Renal cortex interstitium (tissue), 11 donors: ENCODE results near the gene PRKRIP1. TPM values are rescaled to one million over a fixed set of nuclear protein-coding genes. Genes with fewer than 3 reads are reported as not detected.
"Not testable (repeated sequence)": the region's sequence is repeated elsewhere in the genome, so short reads cannot be mapped to it uniquely, and the experiment has no call there.

Source experiments
- DNase-seq, 11 donors: peaks; one replicate each; pipeline ENCODE4 v3.0.0-alpha.2; 2013; ENCODE audit warnings: low read depth in 9 of 11, low spot score in 4 of 11; ENCODE audit errors: extremely low read depth in 1 of 11
- polyA plus RNA-seq, 3 donors: library from polyadenylated mRNA; unstranded; fragments of 120-200 nt; gene quantifications; one replicate each; pipeline ENCODE4 v1.2.1, GENCODE V29; 2013; ENCODE audit not compliant: insufficient read length in 3 of 3

The PRKRIP1 gene
- polyA plus RNA-seq, 3 donors: 30.2 to 45.2 (median 39.9) TPM

DNA sequence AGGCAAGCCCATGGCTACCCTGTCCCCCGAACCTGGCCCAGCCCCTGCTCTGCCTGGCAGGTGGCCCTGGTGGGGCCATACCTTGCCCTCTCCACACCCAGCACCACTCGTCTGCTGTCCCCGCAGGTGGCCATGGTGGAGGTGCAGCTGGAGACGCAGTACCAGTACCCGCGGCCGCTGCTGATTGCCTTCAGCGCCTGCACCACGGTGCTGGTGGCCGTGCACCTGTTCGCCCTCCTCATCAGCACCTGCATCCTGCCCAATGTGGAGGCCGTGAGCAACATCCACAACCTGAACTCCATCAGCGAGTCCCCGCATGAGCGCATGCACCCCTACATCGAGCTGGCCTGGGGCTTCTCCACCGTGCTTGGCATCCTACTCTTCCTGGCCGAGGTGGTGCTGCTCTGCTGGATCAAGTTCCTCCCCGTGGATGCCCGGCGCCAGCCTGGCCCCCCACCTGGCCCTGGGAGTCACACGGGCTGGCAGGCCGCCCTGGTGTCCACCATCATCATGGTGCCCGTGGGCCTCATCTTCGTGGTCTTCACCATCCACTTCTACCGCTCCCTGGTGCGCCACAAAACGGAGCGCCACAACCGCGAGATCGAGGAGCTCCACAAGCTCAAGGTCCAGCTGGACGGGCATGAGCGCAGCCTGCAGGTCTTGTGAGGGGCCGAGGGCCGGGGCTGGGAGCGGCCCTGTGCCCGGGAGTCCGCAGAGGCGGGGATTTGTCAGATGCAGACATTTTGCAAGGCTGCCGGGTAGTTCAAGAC is 50.4 kb downstream of the PRKRIP1 start:
- DNase-seq: no peak

GRCh38 chr7:102447311-102447710 is 51.1 kb downstream of the PRKRIP1 start:
- DNase-seq: no peak

DNA sequence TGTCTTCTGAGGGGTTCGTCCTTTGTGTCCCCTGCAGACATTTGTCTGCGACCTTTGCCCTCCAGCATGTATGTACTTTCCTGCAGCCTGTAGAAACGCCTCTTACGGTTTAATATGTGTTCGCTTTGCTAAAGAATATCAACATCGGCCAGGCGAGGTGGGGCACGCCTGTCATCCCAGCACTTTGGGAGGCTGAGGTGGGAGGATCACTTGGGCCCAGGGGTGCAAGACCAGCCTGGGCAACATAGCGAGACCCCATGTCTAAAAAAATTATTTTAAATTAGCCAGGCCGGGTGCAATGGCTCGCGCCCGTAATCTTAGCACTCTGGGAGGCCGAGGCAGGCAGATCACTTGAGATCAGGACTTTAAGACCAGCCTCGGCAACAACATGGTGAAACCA is 53.0 kb downstream of the PRKRIP1 start:
- no peak for DNase-seq

DNA sequence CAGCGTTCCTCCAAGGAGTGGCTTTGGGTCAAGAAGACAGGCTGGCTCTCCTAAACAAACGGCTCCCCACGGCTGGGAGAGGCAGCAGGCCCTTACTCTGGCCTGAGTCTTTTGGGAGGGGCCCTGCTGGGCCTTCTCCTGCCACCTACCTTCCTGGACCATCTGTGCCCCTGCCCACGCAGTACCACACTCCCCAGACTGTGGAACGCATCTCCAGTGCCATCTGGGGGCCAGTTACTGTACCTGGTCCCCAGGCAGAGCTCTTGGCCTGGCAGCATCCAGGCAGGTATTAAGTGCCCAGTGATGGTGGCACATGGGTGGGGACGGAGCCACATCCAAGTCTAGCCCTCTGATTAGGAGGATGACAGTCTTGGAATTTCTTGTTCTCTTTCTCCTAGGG is 54.1 kb downstream of the PRKRIP1 start:
- no peak for DNase-seq

DNA sequence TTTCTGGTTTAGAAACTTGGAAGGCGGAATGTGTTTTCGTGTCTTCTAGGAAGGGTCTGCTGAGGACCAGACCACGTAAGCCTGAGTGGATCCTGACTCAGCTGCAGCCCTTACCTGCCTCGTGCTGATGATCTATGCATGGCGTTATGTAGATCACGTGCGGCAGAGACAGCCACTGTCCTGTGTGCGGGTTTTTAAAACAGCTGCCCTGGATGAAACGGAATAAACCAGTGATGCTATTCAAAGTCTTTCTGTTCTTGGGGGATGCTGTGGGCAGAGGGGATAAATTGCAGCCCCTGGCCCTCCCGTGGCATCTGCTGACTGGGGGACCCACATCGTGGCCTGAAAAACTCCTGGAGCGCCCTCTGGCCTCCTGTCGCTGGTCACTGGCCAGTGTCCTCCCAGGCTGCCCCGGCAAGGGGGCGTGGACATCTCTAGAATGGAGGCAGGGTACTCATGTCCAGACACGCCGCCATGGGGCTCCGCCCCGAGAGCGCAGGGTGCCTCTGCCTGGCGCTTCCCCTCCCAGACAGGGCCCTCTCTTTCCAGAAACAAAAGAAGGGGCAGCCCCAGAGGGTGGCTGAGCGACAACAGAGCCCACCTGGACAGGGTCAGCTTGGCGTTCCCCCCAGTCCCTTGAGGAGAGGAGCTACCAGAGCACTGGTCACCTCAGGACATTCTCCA is 55.4 kb downstream of the PRKRIP1 start:
- DNase-seq: no peak

GRCh38 chr7:102452451-102452850 is 56.3 kb downstream of the PRKRIP1 start:
- DNase-seq: no peak

DNA sequence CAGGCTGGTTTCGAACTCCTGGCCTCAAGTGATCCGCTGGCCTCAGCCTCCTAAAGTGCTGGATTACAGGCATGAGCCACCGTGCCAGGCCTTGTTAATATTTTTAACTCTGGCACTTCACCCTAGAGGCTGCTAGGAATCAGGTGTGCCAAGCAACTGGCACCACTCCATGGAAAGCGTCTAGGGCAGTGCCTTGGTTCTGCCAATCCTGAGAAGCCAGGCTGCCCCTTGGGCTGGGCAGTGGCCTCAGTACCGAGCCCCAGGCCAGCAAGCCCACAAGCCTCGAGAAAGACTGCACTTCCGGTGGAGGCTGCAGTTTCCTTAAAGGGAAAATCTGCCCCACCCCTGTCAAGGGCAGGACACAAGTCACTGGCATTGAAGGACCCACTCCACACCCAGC is 57.2 kb downstream of the PRKRIP1 start:
- no peak for DNase-seq

- no peak for DNase-seq
Observed at GRCh38 chr7:102454468-102454867, 58.3 kb downstream of the PRKRIP1 start.

GRCh38 chr7:102454932-102455331 is 58.8 kb downstream of the PRKRIP1 start:
- not testable (repeated sequence) for DNase-seq

DNA sequence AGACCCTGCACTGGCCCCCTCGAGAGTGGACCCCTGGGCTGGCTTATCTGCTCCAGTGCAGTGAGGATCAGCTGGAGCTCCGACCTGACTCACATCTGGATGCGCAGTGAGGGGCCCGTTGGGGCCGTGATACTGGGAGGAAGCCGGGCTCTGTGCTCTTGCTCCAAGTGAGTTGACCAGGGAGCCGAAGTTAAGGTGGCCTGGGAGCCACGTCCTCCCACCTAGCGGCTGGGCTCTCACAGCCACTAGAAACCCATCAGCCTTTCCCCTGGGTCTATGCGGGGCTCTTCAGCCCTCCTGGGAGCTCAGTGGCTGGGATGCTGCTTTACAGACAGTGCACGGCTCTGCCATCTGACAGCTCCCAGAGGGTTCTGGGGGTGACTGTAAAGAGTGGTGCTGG is 59.4 kb downstream of the PRKRIP1 start:
- DNase-seq: no peak

- DNase-seq: no peak
Observed at GRCh38 chr7:102456327-102456726, 60.2 kb downstream of the PRKRIP1 start.

DNA sequence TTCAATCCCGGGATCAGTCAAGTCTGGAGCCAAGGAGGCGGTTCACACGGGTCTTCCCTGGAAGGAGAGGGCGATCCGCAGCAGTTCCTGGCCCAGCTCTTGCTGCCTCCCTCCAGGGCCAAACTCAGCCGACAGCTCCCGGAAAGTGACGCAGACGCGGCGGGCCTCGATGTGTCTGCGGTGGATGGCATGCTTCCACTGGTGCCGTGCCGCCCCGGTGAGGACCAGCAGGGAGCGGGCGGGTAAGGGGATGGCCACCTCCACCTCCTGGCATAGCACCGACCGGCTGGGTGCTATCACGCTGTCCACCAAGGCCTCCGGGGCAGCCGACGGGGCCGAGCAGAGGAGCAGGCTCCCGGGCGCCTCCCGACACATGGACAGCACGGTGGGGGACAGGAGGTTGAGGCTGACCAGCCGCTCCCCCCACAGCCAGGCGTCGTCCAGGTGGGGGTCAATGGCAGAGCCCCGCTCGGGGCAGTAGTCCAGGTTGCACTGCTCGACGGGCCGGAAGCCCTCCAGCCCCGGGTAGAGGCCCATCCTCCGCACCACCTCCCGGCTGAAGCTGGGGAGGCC is 61.3 kb downstream of the PRKRIP1 start:
- no peak for DNase-seq

- DNase-seq: no peak
Observed at GRCh38 chr7:102459221-102459844, 63.2 kb downstream of the PRKRIP1 start.

DNA sequence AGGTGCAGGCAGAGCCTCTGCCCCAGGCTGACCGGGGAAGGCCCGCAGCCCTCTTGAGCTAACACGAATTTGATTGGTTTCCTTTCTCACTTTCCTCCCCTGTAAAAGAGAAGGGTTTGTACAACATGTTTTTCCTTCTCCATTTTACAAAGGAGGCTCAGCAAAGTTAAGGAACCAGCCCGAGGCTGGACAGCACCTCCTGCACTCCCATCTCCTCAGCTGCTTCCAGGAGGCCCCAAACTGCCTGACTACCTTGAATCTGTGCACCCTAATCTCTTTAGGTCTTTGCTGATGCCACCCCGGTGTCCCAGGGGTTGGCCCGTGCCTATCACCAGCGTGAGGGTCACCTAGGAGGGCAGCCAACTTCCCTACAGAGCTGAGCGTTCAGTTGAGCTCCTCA is 64.3 kb downstream of the PRKRIP1 start:
- DNase-seq: no peak

GRCh38 chr7:102463841-102464576 is 67.8 kb downstream of the PRKRIP1 start:
- DNase-seq: no peak

GRCh38 chr7:102464577-102465280 is 68.6 kb downstream of the PRKRIP1 start, which contains the start of the genes ALKBH4 and LRWD1:
Gene ALKBH4, minus strand, starts transcription at chr7:102464863. Its CDS starts 27 bp downstream, at chr7:102464836.
Gene LRWD1, plus strand, starts transcription at chr7:102464984. Its CDS starts 97 bp downstream, at chr7:102465081.
- DNase-seq: peak; percentile 72 to 88 (median 84)

DNA sequence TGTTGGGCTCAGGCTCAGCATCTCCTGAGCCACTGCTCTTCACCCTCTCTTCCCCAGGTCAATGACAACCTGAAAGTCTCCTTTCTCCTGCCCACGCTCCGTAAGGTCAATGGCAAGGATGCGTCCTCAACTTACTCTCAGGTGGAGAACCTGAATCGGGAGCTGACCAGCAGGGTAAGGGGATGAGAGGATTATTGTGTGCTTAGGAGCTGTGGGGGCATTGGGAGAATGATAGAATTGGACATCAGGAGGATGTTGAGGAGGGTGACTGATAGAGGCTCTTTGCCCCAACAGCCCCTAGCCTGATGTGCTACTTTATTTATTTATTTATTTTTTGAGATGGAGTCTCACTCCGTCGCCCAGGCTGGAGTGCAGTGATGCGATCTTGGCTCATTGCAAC is 69.9 kb downstream of the PRKRIP1 start:
- DNase-seq: no peak
